ENCODE results near the gene IYD.

IYD gene

DNA sequence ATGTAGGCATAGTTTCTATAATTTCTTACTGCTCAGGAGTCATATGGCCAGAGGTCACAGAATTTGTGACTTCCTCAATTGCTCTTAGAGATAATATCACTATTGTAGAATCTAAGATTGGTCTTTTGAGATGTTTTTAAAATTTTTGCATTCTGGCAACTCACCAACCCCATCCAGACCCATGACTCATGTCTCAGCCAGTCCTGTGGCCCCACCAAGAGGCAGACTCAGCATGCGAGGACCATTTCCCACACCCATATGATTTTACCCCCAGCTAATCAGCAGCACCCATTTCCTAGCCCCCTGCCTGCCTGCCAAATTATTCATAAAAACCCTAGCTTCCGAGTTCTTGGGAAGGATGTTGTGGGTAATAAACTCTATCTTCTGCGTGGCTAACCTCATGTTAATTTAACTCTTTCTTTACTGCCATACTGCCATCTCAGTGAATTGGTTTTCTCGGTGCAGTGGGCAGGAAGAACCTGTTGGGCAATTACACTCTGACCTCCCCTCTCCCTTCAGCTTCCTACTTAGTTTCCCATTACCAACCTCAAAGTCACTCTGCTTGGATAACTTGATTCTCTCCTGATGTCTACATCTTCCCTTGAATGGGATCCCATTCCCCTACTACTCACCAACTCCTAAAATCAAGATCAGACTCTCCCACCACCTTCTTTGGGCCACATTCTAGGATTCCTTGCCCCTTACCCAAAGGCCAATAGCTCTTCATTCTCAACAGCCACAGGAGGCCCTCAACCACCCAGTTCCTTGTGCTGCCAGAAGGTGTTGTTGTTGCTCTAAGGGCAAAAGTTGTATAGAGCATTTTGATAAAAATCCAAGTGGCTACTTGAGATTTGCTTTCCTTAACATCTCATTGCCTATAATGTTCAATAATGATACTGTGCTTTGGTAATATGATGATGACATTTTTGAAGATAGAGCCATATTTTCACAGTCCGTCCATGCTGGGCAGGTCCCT lies 16.2 kb upstream of the IYD start:
- Histone ChIP-seq H3K36me3 (replicated peaks) (no peaks in the 10 kb centered on the region), H3K27me3 (replicated peaks) (no peaks in the 10 kb centered on the region), H3K4me3 (ENCODE audit: low read depth, low read length) (no peak overlapping the region), H3K27ac (peak overlapping the region; percentile 13)
- in situ Hi-C loops (cut with HindIII; ENCODE audit: low pct_ligation_motif_present, low sequenced_read_pairs) = no loop called here
- TF ChIP-seq, protein P1, sequence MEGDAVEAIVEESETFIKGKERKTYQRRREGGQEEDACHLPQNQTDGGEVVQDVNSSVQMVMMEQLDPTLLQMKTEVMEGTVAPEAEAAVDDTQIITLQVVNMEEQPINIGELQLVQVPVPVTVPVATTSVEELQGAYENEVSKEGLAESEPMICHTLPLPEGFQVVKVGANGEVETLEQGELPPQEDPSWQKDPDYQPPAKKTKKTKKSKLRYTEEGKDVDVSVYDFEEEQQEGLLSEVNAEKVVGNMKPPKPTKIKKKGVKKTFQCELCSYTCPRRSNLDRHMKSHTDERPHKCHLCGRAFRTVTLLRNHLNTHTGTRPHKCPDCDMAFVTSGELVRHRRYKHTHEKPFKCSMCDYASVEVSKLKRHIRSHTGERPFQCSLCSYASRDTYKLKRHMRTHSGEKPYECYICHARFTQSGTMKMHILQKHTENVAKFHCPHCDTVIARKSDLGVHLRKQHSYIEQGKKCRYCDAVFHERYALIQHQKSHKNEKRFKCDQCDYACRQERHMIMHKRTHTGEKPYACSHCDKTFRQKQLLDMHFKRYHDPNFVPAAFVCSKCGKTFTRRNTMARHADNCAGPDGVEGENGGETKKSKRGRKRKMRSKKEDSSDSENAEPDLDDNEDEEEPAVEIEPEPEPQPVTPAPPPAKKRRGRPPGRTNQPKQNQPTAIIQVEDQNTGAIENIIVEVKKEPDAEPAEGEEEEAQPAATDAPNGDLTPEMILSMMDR (IDR thresholded peaks at IDR 0.05; ENCODE audit: low read depth, low read length, missing control alignments) = peak; percentile 31
- peak; percentile 85 for DNase-seq

GRCh38 chr6:150353445-150353844 lies 15.4 kb upstream of the IYD start:
- no peaks in the 10 kb centered on the region for H3K27me3 ChIP-seq (replicated peaks)
- H3K36me3 ChIP-seq (replicated peaks) = no peaks in the 10 kb centered on the region
- in situ Hi-C loops (cut with HindIII; ENCODE audit: low pct_ligation_motif_present, low sequenced_read_pairs) = no loop called here
- no peak for DNase-seq
- no peak overlapping the region for H3K27ac ChIP-seq
- H3K4me3 ChIP-seq (ENCODE audit: low read depth, low read length) = no peak overlapping the region
- TF ChIP-seq, protein P1 (IDR thresholded peaks at IDR 0.05; ENCODE audit: low read depth, low read length, missing control alignments) = no peak

- TF ChIP-seq, protein P1 (IDR thresholded peaks at IDR 0.05; ENCODE audit: low read depth, low read length, missing control alignments) = no peak
- peak; percentile 58 for DNase-seq
- H3K27me3 ChIP-seq (replicated peaks) = no peaks in the 10 kb centered on the region
- no peaks in the 10 kb centered on the region for H3K36me3 ChIP-seq (replicated peaks)
- no peak overlapping the region for H3K4me3 ChIP-seq (ENCODE audit: low read depth, low read length)
- in situ Hi-C loops (cut with HindIII; ENCODE audit: low pct_ligation_motif_present, low sequenced_read_pairs) = no loop called here
- H3K27ac ChIP-seq = peak overlapping the region; percentile 46
Observed at GRCh38 chr6:150354754-150355571, 13.8 kb upstream of the IYD start.

DNA sequence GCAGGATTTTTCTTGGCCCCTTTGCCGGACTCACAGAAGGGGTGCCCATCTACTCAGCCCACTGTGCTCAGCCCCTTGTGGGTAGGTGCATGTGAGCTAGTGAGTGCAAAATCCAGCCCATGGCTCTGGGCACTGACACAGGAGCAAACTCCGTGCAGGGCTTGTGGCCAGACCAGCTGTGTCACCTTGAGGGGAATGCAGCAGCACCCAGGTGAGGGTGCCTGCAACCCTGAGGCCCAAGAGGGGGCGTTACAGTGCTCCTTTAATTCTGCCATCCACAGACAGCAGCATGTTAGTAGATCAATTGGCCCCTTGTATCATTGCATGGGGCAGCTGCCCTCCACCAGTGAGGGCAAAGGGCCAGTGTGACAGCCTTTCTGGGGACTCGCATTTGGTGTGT lies 12.9 kb upstream of the IYD start:
- TF ChIP-seq, protein P1 (IDR thresholded peaks at IDR 0.05; ENCODE audit: low read depth, low read length, missing control alignments) = no peak
- Histone ChIP-seq H3K4me3 (ENCODE audit: low read depth, low read length) (no peak overlapping the region), H3K27ac (no peak overlapping the region), H3K36me3 (replicated peaks) (no peaks in the 10 kb centered on the region), H3K27me3 (replicated peaks) (no peaks in the 10 kb centered on the region)
- no peak for DNase-seq
- in situ Hi-C loops (cut with HindIII; ENCODE audit: low pct_ligation_motif_present, low sequenced_read_pairs) = no loop called here

DNA sequence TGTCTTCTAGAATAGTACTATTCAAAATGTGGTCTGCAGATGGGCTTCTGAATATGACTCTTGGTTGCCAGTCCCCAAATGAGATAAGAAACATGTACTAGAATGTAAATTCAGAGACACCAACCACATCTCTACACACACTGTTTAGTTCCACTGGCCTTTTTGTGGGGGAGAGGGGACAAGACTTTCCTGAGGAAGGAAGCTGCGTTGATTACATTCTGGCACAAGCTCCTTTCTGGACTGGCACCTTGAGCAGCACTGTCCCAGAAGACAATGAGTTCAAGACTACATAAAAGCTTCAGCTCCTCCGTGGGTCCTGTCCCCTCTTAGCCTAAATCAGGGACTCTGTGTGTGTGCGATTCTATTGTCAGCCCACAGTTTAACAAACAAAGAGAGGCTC lies 6.9 kb upstream of the IYD start:
- H3K4me3 ChIP-seq (ENCODE audit: low read depth, low read length) = no peak overlapping the region
- no peak overlapping the region for H3K27ac ChIP-seq
- in situ Hi-C loops (cut with HindIII; ENCODE audit: low pct_ligation_motif_present, low sequenced_read_pairs) = no loop called here
- H3K36me3 ChIP-seq (replicated peaks) = no peaks in the 10 kb centered on the region
- no peaks in the 10 kb centered on the region for H3K27me3 ChIP-seq (replicated peaks)
- DNase-seq = no peak
- TF ChIP-seq, protein P1 (IDR thresholded peaks at IDR 0.05; ENCODE audit: low read depth, low read length, missing control alignments) = no peak
